SK-N-SH treated with all-trans-retinoic acid at 6 μM for 48 hours (cell line): Measurements from ENCODE around the gene TTC28.
A peak's percentile ranks its signal among the peaks of the same experiment; 100 is the strongest.

Source experiments
- ATAC-seq: fragments of 200-7000 bp; cut with Tn5 transposase; 3 replicates; pipeline ENCODE4 v1.9.1; 2020; ENCODE audit warnings: mild to moderate bottlenecking, moderate library complexity
- CSDC2 ChIP-seq: fragments of 250-450 bp; sonication (Bioruptor Pico); IDR thresholded peaks from 2 replicates; pipeline ENCODE4 v1.5.0; 2020; ENCODE audit warnings: mild to moderate bottlenecking, moderate library complexity
- ESRRG ChIP-seq: fragments of 250-450 bp; sonication (Bioruptor Pico); IDR thresholded peaks from 2 replicates; pipeline ENCODE4 v1.6.1; 2021; ENCODE audit warnings: mild to moderate bottlenecking
- GLIS3 ChIP-seq: fragments of 250-450 bp; sonication (Bioruptor Pico); IDR thresholded peaks from 2 replicates; pipeline ENCODE4 v1.5.0; 2020; ENCODE audit warnings: mild to moderate bottlenecking, moderate library complexity
- ISL1 ChIP-seq: fragments of 250-450 bp; sonication (Bioruptor Pico); IDR thresholded peaks from 2 replicates; pipeline ENCODE4 v2.1.2; 2022; ENCODE audit warnings: mild to moderate bottlenecking, moderate library complexity
- OSR1 ChIP-seq: fragments of 250-450 bp; sonication (Bioruptor Pico); IDR thresholded peaks from 2 replicates; pipeline ENCODE4 v1.8.0; 2022; ENCODE audit warnings: moderate library complexity, mild to moderate bottlenecking, inconsistent platforms
- PATZ1 ChIP-seq: fragments of 250-450 bp; sonication (Bioruptor Pico); IDR thresholded peaks from 2 replicates; pipeline ENCODE4 v1.8.0; 2020; ENCODE audit warnings: mild to moderate bottlenecking, moderate library complexity, borderline replicate concordance
- PPARA ChIP-seq: fragments of 250-450 bp; sonication (Bioruptor Pico); IDR thresholded peaks from 2 replicates; pipeline ENCODE4 v1.5.0; 2020; ENCODE audit warnings: mild to moderate bottlenecking, borderline replicate concordance
- RARB ChIP-seq: fragments of 250-450 bp; sonication (Bioruptor Pico); IDR thresholded peaks from 2 replicates; pipeline ENCODE4 v1.8.0; 2021; ENCODE audit warnings: mild to moderate bottlenecking, moderate library complexity
- SNAI2 ChIP-seq: fragments of 250-450 bp; sonication (Bioruptor Pico); IDR thresholded peaks from 2 replicates; pipeline ENCODE4 v1.5.0; 2020; ENCODE audit warnings: mild to moderate bottlenecking, moderate library complexity
- TCF4 ChIP-seq: fragments of 250-450 bp; sonication (Bioruptor Pico); IDR thresholded peaks from 2 replicates; pipeline ENCODE4 v1.8.0; 2021; ENCODE audit warnings: mild to moderate bottlenecking, moderate library complexity, borderline replicate concordance
- TOX ChIP-seq: fragments of 250-450 bp; sonication (Bioruptor Pico); IDR thresholded peaks from 2 replicates; pipeline ENCODE4 v1.8.0; 2021; ENCODE audit warnings: mild to moderate bottlenecking, moderate library complexity, borderline replicate concordance
- TSHZ2 ChIP-seq: fragments of 250-450 bp; sonication (Bioruptor Pico); IDR thresholded peaks from 2 replicates; pipeline ENCODE4 v1.5.0; 2020; ENCODE audit warnings: mild to moderate bottlenecking, moderate library complexity
- ZC3H10 ChIP-seq: fragments of 250-450 bp; sonication (Bioruptor Pico); IDR thresholded peaks from 2 replicates; pipeline ENCODE4 v1.5.1; 2021; ENCODE audit warnings: mild to moderate bottlenecking, moderate library complexity
- ZFP30 ChIP-seq: fragments of 450-650 bp; formaldehyde crosslinking; IDR thresholded peaks from 2 replicates; pipeline ENCODE4 v1.5.0; 2022; ENCODE audit warnings: mild to moderate bottlenecking, moderate library complexity
- ZNF565 ChIP-seq: fragments of 450-650 bp; formaldehyde crosslinking; conservative IDR thresholded peaks from 2 replicates; pipeline ENCODE4 v1.5.0; 2020; ENCODE audit warnings: low read depth, mild to moderate bottlenecking, moderate library complexity
- ZNF70 ChIP-seq: fragments of 450-650 bp; formaldehyde crosslinking; IDR thresholded peaks from 2 replicates; pipeline ENCODE4 v1.5.0; 2020; ENCODE audit warnings: mild to moderate bottlenecking, moderate library complexity
- ZNF8 ChIP-seq: fragments of 450-650 bp; formaldehyde crosslinking; IDR thresholded peaks from 2 replicates; pipeline ENCODE4 v1.5.0; 2020; ENCODE audit warnings: mild to moderate bottlenecking, moderate library complexity
- TF ChIP-seq, protein P1 (sequence below): fragments of 250-450 bp; sonication (Bioruptor Pico); IDR thresholded peaks from 2 replicates; pipeline ENCODE4 v1.5.1; 2021; ENCODE audit warnings: mild to moderate bottlenecking, moderate library complexity

TTC28 gene

DNA sequence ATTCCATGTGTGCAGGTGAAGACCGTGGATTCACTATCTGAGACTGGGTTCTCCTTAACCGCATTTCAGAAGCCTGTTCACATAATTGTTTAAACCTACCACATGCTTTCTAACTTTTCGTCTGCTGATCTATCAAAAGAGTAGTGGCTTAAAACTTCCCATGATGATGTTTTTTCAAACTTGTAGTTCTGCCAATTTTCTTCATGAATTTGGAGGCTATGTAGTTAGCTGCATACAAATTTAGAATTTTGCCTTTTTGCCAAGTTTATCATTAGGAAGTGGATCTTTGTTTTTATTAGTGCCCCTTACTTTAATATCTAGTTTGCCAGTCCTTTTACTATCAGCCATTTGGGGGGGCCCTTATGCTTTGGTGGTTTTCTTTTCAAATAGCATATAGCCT lies 703.1 kb downstream of the TTC28 start:
- TF ChIP-seq CSDC2 (no peak), TSHZ2 (CRISPR knock-in tag) (no peak), ZC3H10 (CRISPR knock-in tag) (no peak), ZNF70 (CRISPR knock-in tag) (no peak), PPARA (CRISPR knock-in tag) (no peak), ISL1 (CRISPR knock-in tag) (no peak), ZNF8 (CRISPR knock-in tag) (no peak), ZNF565 (CRISPR knock-in tag) (no peak), RARB (CRISPR knock-in tag) (no peak)
- TF ChIP-seq, protein P1, sequence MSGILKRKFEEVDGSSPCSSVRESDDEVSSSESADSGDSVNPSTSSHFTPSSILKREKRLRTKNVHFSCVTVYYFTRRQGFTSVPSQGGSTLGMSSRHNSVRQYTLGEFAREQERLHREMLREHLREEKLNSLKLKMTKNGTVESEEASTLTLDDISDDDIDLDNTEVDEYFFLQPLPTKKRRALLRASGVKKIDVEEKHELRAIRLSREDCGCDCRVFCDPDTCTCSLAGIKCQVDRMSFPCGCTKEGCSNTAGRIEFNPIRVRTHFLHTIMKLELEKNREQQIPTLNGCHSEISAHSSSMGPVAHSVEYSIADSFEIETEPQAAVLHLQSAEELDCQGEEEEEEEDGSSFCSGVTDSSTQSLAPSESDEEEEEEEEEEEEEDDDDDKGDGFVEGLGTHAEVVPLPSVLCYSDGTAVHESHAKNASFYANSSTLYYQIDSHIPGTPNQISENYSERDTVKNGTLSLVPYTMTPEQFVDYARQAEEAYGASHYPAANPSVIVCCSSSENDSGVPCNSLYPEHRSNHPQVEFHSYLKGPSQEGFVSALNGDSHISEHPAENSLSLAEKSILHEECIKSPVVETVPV (CRISPR knock-in tag), result no peak
- TF ChIP-seq, all 23 proteins: peak for 0
- no peak for ATAC-seq

GRCh38 chr22:27975381-27976013 lies 704.1 kb downstream of the TTC28 start:
- ATAC-seq, result no peak
- no peak for TF ChIP-seq PPARA (CRISPR knock-in tag)
- no peak for TF ChIP-seq ESRRG
- TF ChIP-seq ZNF70 (CRISPR knock-in tag), result no peak

DNA sequence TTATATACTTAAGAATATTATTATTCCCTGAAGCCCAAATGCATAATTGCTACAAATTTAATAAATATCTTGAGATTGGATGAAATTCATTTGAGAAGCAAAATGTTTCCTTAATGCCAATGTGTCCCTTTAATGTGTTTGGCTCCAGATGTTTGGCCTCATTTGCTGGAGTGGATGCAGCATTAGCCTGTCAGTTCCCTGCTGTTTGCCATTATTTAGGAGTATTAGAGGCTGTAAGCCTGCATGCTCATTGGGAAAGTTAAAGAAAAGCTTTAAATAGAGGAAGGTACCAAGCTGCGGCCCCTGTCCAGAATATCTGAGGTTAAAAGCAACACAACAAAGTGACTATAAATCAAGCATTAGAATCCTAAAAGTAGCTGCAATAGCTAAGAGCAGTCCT lies 705.8 kb downstream of the TTC28 start:
- TF ChIP-seq ZFP30 (CRISPR knock-in tag), result no peak
- no peak for TF ChIP-seq TCF4
- TF ChIP-seq, protein P1 (CRISPR knock-in tag), result no peak
- TF ChIP-seq SNAI2 (CRISPR knock-in tag), result no peak
- no peak for TF ChIP-seq ZC3H10 (CRISPR knock-in tag)
- TF ChIP-seq ZNF565 (CRISPR knock-in tag), result no peak
- no peak for TF ChIP-seq OSR1 (CRISPR knock-in tag)
- no peak for TF ChIP-seq TOX (CRISPR knock-in tag)
- TF ChIP-seq ESRRG, result no peak
- TF ChIP-seq PPARA (CRISPR knock-in tag), result no peak
- TF ChIP-seq PATZ1 (CRISPR knock-in tag), result no peak
- TF ChIP-seq GLIS3 (CRISPR knock-in tag), result no peak
- no peak; the same call in 2 of the 3 replicates for ATAC-seq

DNA sequence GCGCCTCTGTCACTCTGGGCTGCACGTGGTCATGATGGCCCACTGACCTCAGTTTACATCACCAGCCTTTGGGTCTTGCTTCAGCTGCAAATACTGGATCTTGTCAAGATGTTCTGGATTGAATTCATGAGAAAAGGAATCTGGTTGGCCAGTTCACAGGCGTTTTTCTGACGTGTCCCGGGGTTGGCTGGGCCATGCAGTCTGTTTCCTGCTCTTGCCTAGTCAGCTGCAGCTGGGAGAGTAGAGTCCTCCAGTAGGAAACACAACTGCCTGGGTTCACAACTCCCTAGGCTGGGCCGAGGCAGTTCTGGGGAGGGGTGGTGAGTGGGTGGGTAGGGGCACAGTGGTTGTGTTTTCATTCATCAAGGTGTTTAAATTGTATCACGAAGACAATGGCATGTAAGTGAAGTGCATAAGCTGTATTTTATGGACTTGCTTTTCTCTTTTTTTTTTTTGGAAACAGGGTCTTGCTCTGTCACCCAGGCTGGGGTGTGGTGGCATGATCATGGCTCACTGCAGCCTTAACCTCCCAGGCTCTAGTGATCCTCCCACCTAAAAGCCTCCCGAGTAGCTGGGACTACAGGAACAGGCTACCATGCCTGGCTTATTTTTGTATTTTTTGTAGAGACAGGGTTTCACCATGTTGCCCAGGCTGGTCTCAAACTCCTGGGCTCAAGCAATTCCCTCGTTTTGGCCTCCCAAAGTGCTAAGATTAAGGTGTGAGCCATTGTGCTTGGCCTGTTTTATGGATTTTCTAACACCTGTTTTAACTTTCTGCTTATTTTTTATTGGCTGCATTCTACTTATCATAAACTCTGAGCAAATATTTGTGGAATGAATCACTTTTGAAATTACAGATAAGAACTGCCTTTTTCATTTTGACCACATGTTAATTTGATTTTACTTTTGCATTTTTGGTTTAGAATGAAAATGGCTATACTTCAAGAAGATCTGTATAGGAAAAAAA lies 706.6 kb downstream of the TTC28 start:
- no peak; the same call in 1 of the 3 replicates for ATAC-seq
- TF ChIP-seq ZC3H10 (CRISPR knock-in tag) (no peak), ISL1 (CRISPR knock-in tag) (peak; percentile 73)
- TF ChIP-seq, all 23 proteins: peak for 1
